ENCODE measurements around the gene C1QTNF9B.

Gene C1QTNF9B

DNA sequence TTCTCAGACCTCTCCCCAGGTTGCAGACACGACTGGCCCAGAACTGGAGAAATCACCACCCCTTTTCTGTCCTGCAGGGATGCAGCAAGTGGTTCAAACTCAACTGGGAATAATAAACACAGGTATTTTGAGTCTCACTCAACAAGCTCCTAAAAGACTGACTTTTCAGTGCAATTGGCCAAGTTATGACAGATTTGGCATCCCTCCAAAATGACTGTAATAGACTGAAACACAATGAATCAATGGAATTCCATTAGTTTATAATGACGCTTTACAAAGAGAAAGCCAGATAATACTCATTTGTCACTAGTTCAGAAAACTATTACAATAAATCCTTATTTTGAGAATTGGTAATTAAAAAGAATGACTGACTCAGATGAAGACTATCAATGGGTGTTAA is 46.2 kb downstream of the C1QTNF9B start:
- H3K4me3 ChIP-seq (ENCODE audit: low read length), result no peak overlapping the region
- no peak overlapping the region for H3K4me2 ChIP-seq (ENCODE audit: low read length)
- H3K27me3 ChIP-seq (ENCODE audit: control insufficient read depth, insufficient read depth, low read length), result no peaks in the 10 kb centered on the region
- peaks cover 6% of the 10 kb centered on the region for H3K36me3 ChIP-seq (ENCODE audit: insufficient read depth, low read length)
- H3K9me3 ChIP-seq (replicated peaks; ENCODE audit: low read length), result no peaks in the 10 kb centered on the region
- no peak overlapping the region for H3K9ac ChIP-seq (ENCODE audit: low read depth, low read length)
- no peaks in the 10 kb centered on the region for H3K4me1 ChIP-seq (ENCODE audit: control insufficient read depth, insufficient read depth, low read length)

GRCh38 chr13:23850134-23850533 is 47.2 kb downstream of the C1QTNF9B start:
- H3K27me3 ChIP-seq (ENCODE audit: control insufficient read depth, insufficient read depth, low read length), result no peaks in the 10 kb centered on the region
- no peak overlapping the region for H3K9ac ChIP-seq (ENCODE audit: low read depth, low read length)
- peaks cover 6% of the 10 kb centered on the region for H3K36me3 ChIP-seq (ENCODE audit: insufficient read depth, low read length)
- no peaks in the 10 kb centered on the region for H3K4me1 ChIP-seq (ENCODE audit: control insufficient read depth, insufficient read depth, low read length)
- H3K4me3 ChIP-seq (ENCODE audit: low read length), result no peak overlapping the region
- no peaks in the 10 kb centered on the region for H3K9me3 ChIP-seq (replicated peaks; ENCODE audit: low read length)
- H3K4me2 ChIP-seq (ENCODE audit: low read length), result no peak overlapping the region

DNA sequence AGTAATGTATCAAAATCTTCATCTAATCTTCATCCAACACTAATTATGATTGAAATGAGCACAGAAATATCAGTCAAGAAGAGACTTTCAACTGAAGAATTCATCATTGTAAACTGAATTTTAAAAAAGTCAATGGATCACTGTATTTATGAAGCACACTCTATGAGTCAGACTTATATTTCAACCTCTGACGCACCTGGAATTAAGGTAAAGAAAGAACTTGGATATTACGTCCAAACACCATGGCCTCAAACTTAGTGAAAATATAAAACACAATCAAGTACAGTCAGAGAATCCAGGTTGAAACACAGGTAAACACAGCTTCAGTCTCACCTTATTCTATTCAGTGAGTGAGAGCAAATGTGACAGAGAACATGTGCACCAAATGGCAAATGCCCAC is 47.6 kb downstream of the C1QTNF9B start:
- Histone ChIP-seq H3K27me3 (ENCODE audit: control insufficient read depth, insufficient read depth, low read length) (no peaks in the 10 kb centered on the region), H3K36me3 (ENCODE audit: insufficient read depth, low read length) (peaks cover 6% of the 10 kb centered on the region), H3K4me1 (ENCODE audit: control insufficient read depth, insufficient read depth, low read length) (no peaks in the 10 kb centered on the region), H3K4me2 (ENCODE audit: low read length) (no peak overlapping the region), H3K9me3 (replicated peaks; ENCODE audit: low read length) (no peaks in the 10 kb centered on the region), H3K4me3 (ENCODE audit: low read length) (no peak overlapping the region), H3K9ac (ENCODE audit: low read depth, low read length) (no peak overlapping the region)

DNA sequence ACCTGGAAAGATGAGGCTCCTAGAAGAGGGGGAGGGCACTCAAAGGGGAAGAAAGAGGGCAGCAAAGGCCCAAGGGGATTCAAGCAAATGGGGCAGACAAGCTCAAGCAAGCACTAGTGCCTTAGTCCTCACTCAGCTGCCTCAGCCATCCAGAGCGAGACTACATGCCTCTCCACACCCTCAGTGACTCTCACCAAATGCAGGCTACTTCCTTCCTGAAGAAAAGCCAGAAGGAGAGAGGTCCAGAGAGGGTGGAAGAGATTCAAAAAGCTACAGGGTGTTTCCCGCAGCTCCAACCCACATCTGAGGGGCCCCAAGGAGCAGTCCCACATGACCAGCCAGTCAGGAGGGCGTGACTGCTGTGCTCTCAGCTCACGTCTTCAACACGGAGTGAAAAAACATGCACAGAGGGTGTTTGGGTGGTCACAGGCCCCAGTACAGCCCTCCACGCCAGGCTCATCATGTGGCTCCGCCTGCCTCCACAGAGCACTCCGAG is 48.6 kb downstream of the C1QTNF9B start:
- Histone ChIP-seq H3K4me1 (ENCODE audit: control insufficient read depth, insufficient read depth, low read length) (no peaks in the 10 kb centered on the region), H3K4me3 (ENCODE audit: low read length) (no peak overlapping the region), H3K27me3 (ENCODE audit: control insufficient read depth, insufficient read depth, low read length) (no peaks in the 10 kb centered on the region), H3K36me3 (ENCODE audit: insufficient read depth, low read length) (peaks cover 6% of the 10 kb centered on the region), H3K9ac (ENCODE audit: low read depth, low read length) (no peak overlapping the region), H3K9me3 (replicated peaks; ENCODE audit: low read length) (no peaks in the 10 kb centered on the region), H3K4me2 (ENCODE audit: low read length) (no peak overlapping the region)

GRCh38 chr13:23848019-23848418 is 49.3 kb downstream of the C1QTNF9B start:
- no peaks in the 10 kb centered on the region for H3K9me3 ChIP-seq (replicated peaks; ENCODE audit: low read length)
- H3K27me3 ChIP-seq (ENCODE audit: control insufficient read depth, insufficient read depth, low read length), result no peaks in the 10 kb centered on the region
- no peak overlapping the region for H3K4me2 ChIP-seq (ENCODE audit: low read length)
- H3K9ac ChIP-seq (ENCODE audit: low read depth, low read length), result no peak overlapping the region
- H3K4me1 ChIP-seq (ENCODE audit: control insufficient read depth, insufficient read depth, low read length), result no peaks in the 10 kb centered on the region
- no peak overlapping the region for H3K4me3 ChIP-seq (ENCODE audit: low read length)
- peaks cover 6% of the 10 kb centered on the region for H3K36me3 ChIP-seq (ENCODE audit: insufficient read depth, low read length)

DNA sequence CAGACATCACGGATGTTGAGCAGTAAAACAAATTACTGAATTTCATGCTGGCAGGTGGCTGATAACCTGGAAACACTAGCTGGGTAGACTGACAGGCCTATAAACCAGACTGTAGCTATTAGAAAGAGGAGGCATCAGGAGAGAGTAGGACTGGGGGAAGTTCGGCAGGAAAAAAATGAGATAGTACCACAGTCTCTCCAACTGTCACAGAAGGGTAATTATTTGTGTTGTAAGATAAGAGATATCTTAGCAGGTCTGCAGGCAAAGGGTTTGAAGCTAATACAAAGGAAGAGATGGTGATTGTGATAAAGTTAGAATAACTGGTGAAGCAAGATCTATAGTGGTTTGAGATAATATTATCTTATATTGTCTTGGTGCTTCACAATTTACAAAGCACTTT is 49.8 kb downstream of the C1QTNF9B start:
- no peaks in the 10 kb centered on the region for H3K4me1 ChIP-seq (ENCODE audit: control insufficient read depth, insufficient read depth, low read length)
- H3K36me3 ChIP-seq (ENCODE audit: insufficient read depth, low read length), result peaks cover 3% of the 10 kb centered on the region
- no peaks in the 10 kb centered on the region for H3K27me3 ChIP-seq (ENCODE audit: control insufficient read depth, insufficient read depth, low read length)
- no peak overlapping the region for H3K4me2 ChIP-seq (ENCODE audit: low read length)
- no peaks in the 10 kb centered on the region for H3K9me3 ChIP-seq (replicated peaks; ENCODE audit: low read length)
- no peak overlapping the region for H3K9ac ChIP-seq (ENCODE audit: low read depth, low read length)
- H3K4me3 ChIP-seq (ENCODE audit: low read length), result no peak overlapping the region

- H3K4me3 ChIP-seq (ENCODE audit: low read length), result no peak overlapping the region
- H3K4me1 ChIP-seq (ENCODE audit: control insufficient read depth, insufficient read depth, low read length), result no peaks in the 10 kb centered on the region
- H3K4me2 ChIP-seq (ENCODE audit: low read length), result no peak overlapping the region
- no peaks in the 10 kb centered on the region for H3K27me3 ChIP-seq (ENCODE audit: control insufficient read depth, insufficient read depth, low read length)
- peaks cover under 1% of the 10 kb centered on the region for H3K36me3 ChIP-seq (ENCODE audit: insufficient read depth, low read length)
- H3K9ac ChIP-seq (ENCODE audit: low read depth, low read length), result no peak overlapping the region
- H3K9me3 ChIP-seq (replicated peaks; ENCODE audit: low read length), result no peaks in the 10 kb centered on the region
Measured at GRCh38 chr13:23845105-23845725, 52.1 kb downstream of the C1QTNF9B start.

GRCh38 chr13:23844132-23844531 is 53.2 kb downstream of the C1QTNF9B start:
- Histone ChIP-seq H3K27me3 (ENCODE audit: control insufficient read depth, insufficient read depth, low read length) (no peaks in the 10 kb centered on the region), H3K36me3 (ENCODE audit: insufficient read depth, low read length) (peaks cover 3% of the 10 kb centered on the region), H3K9me3 (replicated peaks; ENCODE audit: low read length) (no peaks in the 10 kb centered on the region), H3K4me1 (ENCODE audit: control insufficient read depth, insufficient read depth, low read length) (no peaks in the 10 kb centered on the region), H3K4me2 (ENCODE audit: low read length) (no peak overlapping the region), H3K9ac (ENCODE audit: low read depth, low read length) (no peak overlapping the region), H3K4me3 (ENCODE audit: low read length) (no peak overlapping the region)

- H3K4me2 ChIP-seq (ENCODE audit: low read length), result no peak overlapping the region
- peaks cover 3% of the 10 kb centered on the region for H3K36me3 ChIP-seq (ENCODE audit: insufficient read depth, low read length)
- no peaks in the 10 kb centered on the region for H3K27me3 ChIP-seq (ENCODE audit: control insufficient read depth, insufficient read depth, low read length)
- H3K4me3 ChIP-seq (ENCODE audit: low read length), result no peak overlapping the region
- H3K4me1 ChIP-seq (ENCODE audit: control insufficient read depth, insufficient read depth, low read length), result no peaks in the 10 kb centered on the region
- H3K9me3 ChIP-seq (replicated peaks; ENCODE audit: low read length), result no peaks in the 10 kb centered on the region
- H3K9ac ChIP-seq (ENCODE audit: low read depth, low read length), result no peak overlapping the region
Measured at GRCh38 chr13:23843436-23843835, 53.9 kb downstream of the C1QTNF9B start.

DNA sequence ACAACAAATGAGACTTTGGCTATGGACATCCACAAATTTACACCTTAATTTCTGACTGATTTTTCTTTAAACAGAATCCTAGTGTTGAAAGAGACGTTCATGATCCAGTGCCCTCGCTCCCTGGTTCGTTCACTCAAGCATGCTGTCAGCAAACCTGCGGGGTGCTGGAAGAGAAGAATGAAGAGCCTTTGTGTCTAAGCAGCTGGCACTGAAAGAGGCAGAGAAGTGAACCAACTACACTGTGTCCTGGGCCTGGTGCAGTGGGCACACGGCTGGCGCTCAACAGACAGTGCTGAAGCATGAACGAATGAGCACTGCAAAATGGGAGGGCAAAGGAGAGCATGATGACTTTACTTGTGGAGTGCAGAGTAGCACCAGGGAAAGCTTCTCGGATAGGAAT is 54.9 kb downstream of the C1QTNF9B start:
- no peaks in the 10 kb centered on the region for H3K27me3 ChIP-seq (ENCODE audit: control insufficient read depth, insufficient read depth, low read length)
- H3K4me1 ChIP-seq (ENCODE audit: control insufficient read depth, insufficient read depth, low read length), result no peaks in the 10 kb centered on the region
- H3K9ac ChIP-seq (ENCODE audit: low read depth, low read length), result no peak overlapping the region
- no peaks in the 10 kb centered on the region for H3K9me3 ChIP-seq (replicated peaks; ENCODE audit: low read length)
- no peak overlapping the region for H3K4me2 ChIP-seq (ENCODE audit: low read length)
- H3K36me3 ChIP-seq (ENCODE audit: insufficient read depth, low read length), result peaks cover 3% of the 10 kb centered on the region
- no peak overlapping the region for H3K4me3 ChIP-seq (ENCODE audit: low read length)
